ENCODE measurements around the gene ZBTB33.

DNA sequence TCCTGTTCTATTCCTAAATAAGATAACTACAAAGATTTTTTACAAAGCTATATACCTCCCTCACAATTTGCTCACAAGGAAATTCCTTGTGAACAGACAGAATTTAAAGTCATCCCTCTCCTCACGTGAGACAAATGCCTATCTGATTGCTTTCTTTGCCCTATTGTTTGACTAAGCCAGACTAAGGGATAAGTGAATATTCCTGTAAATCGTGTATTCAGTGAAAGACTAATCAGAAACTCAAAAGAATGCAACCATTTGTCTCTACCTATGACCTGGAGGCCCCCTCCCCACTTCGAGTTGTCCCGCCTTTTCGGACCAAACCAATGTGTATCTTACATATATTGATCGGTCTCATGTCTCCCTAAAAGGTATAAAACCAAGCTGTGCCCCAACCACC is 15.3 kb upstream of the ZBTB33 start:
- TF ChIP-seq, protein P1, sequence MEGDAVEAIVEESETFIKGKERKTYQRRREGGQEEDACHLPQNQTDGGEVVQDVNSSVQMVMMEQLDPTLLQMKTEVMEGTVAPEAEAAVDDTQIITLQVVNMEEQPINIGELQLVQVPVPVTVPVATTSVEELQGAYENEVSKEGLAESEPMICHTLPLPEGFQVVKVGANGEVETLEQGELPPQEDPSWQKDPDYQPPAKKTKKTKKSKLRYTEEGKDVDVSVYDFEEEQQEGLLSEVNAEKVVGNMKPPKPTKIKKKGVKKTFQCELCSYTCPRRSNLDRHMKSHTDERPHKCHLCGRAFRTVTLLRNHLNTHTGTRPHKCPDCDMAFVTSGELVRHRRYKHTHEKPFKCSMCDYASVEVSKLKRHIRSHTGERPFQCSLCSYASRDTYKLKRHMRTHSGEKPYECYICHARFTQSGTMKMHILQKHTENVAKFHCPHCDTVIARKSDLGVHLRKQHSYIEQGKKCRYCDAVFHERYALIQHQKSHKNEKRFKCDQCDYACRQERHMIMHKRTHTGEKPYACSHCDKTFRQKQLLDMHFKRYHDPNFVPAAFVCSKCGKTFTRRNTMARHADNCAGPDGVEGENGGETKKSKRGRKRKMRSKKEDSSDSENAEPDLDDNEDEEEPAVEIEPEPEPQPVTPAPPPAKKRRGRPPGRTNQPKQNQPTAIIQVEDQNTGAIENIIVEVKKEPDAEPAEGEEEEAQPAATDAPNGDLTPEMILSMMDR (IDR thresholded peaks at IDR 0.05) = no peak
- TF ChIP-seq POLR2A (IDR thresholded peaks at IDR 0.05) = no peak
- TF ChIP-seq POLR2AphosphoS5 (IDR thresholded peaks at IDR 0.05) = no peak
- TF ChIP-seq EP300 (IDR thresholded peaks at IDR 0.05) = no peak

Data from stomach (tissue), 4 donors.